Hematopoietic multipotent progenitor cell treated with erythropoietin and hydrocortisone succinate and interleukin-3 and kit ligand, for 6 days (in vitro differentiated cells): Measurements from ENCODE around the gene RBBP8.
"Not testable (repeated sequence)": the region's sequence is repeated elsewhere in the genome, so short reads cannot be mapped to it uniquely, and the experiment has no call there.

Source experiments
- DNase-seq: peaks from one replicate; pipeline ENCODE4 v3.0.0-alpha.2; 2015

RBBP8 gene

GRCh38 chr18:22933206-22933965 lies at the start of gene RBBP8:
TSS of gene RBBP8 (plus strand) at chr18:22933328. CDS start at chr18:22936852, 3,524 bp downstream.
- peak; percentile 86 for DNase-seq

DNA sequence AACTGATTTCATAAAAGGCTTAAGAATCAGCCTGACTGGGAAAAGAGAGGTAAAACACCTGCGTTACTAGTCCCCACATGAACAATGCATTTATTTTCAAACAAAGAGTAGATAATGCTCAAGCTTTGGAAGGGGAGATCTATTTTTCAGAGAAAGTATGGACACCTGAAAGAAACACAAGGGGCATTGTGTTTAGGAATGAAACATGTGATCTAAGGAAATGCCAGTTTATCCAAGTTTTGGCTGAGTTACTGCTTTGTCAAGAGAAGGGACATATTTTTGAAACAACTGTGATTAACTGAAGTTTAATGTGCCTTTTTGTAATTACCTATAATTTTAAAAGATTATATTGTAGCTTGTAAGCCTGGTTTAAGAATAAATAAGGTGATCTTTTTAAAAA lies 49.3 kb upstream of the RBBP8 start:
- no peak for DNase-seq

DNA sequence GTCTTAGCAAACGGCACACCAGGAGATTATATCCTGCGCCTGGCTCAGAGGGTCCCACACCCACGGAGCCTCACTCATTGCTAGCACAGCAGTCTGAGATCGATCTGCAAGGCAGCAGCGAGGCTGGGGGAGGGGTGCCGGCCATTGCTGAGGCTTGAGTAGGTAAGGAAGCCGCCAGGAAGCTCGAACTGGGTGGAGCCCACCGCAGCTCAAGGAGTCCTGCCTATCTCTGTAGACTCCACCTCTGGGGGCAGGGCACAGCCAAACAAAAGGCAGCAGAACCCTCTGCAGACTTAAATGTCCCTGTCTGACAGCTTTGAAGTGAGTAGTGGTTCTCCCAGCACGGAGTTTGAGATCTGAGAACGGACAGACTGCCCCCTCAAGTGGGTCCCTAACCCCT lies 47.4 kb upstream of the RBBP8 start:
- DNase-seq, result not testable (repeated sequence)

- DNase-seq, result no peak
Measured at GRCh38 chr18:22899421-22899820, 33.7 kb upstream of the RBBP8 start.

DNA sequence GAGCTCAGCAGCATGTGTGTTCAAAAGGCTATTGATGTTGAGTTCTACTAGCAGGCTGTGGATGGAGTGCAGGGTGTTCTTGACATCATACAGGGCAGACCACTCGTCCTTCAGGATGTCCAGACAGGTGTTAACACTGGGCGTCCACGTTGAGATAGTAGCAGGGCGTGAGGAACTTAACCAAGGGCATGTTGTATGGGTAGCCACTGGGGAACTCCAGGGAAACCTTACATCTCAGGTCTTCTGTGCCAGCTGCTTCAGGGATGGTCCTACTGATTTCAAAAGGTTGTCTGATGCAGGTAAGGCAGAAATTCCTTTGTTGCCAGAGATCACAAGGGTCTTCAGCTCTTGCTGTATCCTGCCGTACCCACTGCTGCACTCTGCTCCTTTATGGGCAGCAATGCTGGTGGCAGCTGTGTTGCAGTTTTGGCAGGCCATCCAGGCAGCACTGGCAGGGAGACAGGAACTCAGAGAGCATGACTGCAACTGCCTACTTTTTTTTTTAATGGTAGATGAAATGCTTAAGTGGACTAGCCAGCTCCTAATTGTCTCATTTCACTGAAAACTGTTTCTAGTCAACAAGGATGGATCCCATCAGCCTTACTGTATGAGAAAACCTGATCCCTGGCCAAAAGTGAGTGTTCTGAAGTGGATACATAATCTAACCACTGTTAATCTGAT lies 32.4 kb upstream of the RBBP8 start:
- DNase-seq, result no peak

DNA sequence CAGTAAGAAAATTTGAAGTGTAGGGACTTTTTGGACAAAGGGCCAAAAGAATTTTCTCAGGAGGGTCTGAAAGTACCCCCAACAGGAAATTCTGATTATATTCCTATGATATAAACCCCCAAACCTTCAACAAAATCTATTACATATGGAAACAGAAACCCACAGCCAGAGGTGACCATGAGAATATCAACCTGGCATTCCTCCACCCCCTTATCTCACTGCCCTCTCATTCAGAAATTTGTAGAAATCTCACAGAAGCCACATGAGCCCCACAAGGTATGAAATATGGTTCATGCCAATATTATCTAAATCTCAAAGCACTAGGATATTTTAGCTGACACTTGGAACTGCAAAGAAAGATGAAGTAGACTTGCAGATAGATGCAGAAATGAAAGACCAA lies 31.0 kb upstream of the RBBP8 start:
- DNase-seq, result no peak

DNA sequence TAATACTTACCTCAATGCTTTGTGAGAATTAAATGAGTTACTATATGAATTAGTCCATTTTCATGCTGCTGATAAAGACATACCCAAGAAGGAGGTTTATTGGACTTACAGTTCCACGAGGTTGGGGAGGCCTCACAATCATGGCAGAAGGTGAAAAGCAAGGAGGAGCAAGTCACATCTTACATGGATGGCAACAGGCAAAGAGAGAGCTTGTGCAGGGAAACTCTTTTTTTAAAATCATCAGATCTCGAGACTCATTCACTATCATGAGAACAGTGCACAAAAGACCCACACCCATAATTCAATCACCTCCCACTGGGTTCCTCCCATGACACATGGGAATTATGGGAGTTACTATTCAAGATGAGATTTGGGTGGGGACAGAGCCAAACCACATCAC lies 29.9 kb upstream of the RBBP8 start:
- DNase-seq, result not testable (repeated sequence)

GRCh38 chr18:22912149-22912548 lies 21.0 kb upstream of the RBBP8 start:
- DNase-seq, result no peak

DNA sequence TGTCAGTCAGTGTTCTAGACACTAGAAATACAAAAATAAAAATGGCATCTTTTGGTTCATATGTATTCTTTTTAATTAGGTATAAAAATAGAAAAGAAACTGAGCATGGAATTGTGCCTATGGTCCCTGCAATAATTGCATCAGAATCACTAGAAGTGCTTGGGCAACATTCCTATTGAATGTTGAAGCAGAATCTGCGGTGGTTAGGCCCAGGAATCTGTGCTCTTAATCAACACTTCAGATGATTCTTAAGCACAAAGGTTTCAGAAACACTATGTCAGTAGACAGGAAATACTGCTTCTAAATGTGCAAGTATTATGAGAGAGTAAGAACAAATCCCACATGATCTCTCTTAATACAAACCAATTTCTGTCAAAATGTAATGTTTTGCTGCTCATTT lies 20.3 kb upstream of the RBBP8 start:
- no peak for DNase-seq

GRCh38 chr18:22913861-22914260 lies 19.3 kb upstream of the RBBP8 start:
- no peak for DNase-seq

DNA sequence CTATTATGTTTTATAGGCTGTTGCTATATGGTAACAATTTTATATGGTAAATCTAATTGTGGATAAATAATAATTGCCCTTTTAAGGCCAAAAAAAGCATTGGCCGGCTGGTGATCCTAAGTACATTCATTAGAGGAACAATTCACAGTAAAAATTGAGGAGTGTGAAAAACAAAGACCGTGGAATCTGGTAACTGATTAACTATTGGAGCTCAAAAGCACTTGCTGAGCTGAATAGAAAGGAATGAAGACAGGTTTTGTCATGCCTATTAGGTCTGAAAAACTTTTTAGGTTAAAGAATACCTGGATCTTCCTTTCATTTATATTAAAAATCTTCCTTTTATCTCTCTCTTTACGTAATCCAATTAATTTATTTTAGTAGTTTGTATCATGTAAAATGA lies 18.5 kb upstream of the RBBP8 start:
- DNase-seq, result no peak

DNA sequence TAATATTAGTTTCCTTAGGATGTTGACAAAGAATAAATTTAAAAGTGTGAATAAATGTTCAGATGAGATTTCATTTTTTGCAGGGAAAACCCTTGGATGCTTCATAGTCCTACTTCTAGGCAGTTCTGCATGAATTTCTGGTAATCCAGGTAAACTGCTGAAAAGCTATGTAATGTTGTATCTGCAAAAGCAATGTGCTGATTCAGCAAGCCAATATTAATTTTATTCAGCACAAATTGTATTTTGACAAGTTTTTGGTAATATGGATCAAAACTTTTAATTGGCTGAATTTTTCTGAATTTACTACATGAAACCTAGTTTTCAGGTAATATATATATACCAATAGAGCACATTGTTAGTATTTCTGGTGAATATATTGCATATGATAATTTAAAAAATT lies 17.8 kb upstream of the RBBP8 start:
- no peak for DNase-seq

DNA sequence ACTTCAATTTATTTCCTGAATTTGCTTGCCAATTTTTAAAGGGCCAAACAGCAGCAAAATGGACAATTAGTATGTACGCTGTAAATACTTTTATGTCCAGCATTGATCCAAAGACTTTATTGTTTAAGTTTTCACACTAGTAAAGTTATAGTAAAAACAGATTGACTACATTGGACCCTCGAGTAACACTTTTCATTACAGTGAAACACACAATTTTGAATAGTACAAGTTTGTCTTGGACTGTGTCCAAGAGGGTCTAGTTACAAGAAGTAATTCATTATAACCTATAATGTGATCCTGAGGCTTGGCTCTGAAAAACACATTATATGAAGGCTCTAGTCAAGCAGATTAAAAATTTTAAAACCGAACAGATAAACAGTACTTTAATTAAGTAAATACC lies 11.4 kb upstream of the RBBP8 start:
- no peak for DNase-seq

DNA sequence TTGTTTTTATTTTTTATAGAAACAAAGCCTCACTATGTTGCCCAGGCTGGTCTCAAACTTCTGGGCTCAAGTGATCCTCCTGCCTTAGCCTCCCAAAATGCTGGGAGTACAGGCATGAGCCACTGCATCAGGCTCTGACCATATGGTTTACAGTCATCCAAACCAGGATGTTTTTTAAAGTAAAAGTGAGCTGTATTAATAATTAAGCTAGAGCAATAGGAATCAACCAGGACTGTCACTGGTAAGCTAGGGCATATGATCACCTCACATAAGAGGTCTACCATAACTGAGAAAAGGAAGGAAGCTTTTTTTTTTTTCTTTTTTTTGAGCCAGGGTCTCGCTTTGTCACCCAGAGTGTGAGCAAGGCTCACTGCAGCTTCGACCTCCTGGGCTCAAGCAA lies 8.5 kb upstream of the RBBP8 start:
- DNase-seq, result no peak

- no peak for DNase-seq
Measured at GRCh38 chr18:22926454-22926853, 6.7 kb upstream of the RBBP8 start.

GRCh38 chr18:22928339-22928738 lies 4.8 kb upstream of the RBBP8 start:
- DNase-seq, result no peak

DNA sequence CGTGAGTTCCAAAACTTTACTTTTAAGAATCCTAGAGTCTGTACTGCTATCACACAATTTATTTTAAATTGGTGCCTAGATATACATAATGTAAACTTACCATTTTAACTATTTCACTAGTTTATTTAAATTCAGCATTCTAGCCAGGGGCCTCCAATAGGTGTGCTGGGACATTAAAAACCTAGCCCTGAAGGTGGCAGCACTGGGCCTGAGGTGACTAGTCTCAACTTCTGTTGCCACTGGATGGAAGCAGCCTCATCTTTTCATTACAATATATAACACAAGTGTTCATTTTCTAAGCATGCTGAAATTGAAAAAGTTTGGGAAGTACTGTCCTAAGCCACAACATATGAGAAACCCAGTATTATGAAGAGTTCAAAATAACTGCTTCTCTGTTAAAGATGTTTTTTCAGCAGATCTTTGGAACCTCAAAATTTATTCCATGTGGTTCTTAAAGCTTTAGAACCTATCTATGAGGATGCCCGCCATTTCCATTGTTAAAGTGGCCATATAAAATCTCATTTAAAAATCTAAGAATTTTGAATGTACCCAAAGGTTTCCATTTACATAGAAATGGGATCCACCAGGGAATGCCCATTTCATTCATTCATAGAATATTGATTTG lies 2.9 kb upstream of the RBBP8 start:
- peak; percentile 91 for DNase-seq

DNA sequence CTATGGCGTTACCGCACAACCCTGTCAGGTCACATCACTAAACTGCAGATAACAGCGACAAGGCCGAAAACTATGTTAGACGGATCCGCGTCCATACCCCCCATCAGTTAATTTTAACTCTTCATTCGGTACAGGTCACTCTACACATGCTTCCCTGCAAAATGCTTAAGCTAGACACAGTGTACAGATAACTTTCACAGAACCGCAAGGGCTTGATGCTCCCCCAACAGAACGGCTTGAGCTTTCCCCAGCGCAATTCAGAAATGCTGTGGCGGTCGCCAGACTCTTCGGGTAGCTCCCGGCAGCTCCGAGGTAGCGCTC lies 283 bp upstream of the RBBP8 start:
- DNase-seq, result no peak

DNA sequence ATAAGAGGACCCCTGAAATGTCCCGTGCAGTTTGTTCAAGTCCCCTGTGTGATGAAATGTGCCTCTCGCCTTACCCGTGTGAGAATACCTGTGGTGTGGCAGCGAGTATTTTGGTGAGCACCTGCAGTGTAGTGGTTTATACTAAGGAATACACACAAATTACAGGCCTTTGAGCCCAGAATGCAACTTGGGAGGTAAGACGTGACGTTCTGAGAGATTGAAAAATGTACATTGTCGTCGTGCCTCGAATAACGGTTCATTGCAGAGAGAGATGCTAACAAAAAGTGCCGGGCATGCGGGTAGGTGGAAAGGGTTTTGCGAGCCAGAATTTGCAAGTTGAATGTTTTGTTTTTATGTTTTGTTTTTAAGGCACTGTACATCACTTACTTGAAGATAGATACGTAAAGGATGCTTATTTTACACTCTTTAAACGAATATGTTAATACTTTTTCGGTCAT lies 867 bp downstream of the RBBP8 start:
- DNase-seq, result no peak

- peak; percentile 21 for DNase-seq
Measured at GRCh38 chr18:22934789-22935188, 1.7 kb downstream of the RBBP8 start.

DNA sequence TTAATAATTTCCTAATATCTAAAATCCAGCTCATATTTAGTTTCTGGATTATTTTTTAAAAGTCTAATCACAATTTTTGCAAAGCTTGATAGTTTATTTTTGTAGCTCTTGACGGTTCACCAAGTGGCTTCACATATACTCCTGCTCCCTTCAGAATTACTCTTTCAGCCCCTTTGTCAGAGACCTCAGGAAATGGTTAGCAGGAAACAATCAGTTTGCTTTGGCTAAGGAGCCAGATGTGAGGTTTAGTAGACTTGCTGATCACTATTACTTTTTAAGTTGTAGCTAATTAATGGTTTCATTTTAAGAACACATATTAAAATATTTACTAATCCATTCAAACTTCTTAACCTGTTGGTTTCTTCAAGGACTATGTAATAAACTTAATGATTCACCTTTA lies 2.3 kb downstream of the RBBP8 start:
- DNase-seq, result peak; percentile 44

- DNase-seq, result no peak
Measured at GRCh38 chr18:22936515-22936914, 3.4 kb downstream of the RBBP8 start.

GRCh38 chr18:22939649-22940048 lies 6.5 kb downstream of the RBBP8 start:
- peak; percentile 12 for DNase-seq

GRCh38 chr18:22943847-22944246 lies 10.7 kb downstream of the RBBP8 start:
- no peak for DNase-seq
